Measurements from ENCODE around the gene IMPDH2.

- TF ChIP-seq POLR2AphosphoS5 (IDR thresholded peaks at IDR 0.05; ENCODE audit: low read length): no peak
- TF ChIP-seq USF1 (IDR thresholded peaks at IDR 0.05; ENCODE audit: borderline replicate concordance, extremely low read length, insufficient read depth, low read depth, low read length): no peak
- TF ChIP-seq ZNF217 (IDR thresholded peaks at IDR 0.05): no peak
- no peak for TF ChIP-seq CHD2 (IDR thresholded peaks at IDR 0.05; ENCODE audit: borderline replicate concordance, low read depth, low read length)
Measured at GRCh38 chr3:48989126-48989795, 39.9 kb downstream of the IMPDH2 start.

Data from GM12878 (cell line).